ENCODE data around the gene KIF6.

DNA sequence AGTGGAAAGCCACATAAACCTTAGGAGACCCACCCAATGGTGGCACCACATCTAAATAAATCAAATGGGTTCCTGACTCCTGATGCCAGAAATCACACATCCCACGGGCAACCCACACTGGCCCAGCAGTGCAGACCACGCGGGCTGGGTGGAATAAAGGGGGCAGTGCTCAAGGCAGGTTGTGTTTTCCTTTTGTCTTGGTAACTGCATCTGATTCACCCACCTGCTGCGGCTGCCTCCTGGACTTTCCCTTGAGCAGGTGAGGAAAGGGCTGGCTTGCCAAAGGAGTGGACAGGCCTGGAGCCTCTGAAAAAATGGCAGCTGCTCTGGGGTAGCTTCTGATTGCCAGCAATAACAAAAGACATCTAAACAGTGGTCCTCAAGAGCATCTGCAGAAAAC, 283.2 kb downstream of the KIF6 start:
- TF ChIP-seq CTCF (IDR thresholded peaks at IDR 0.05; ENCODE audit: low read length), result no peak
- TF ChIP-seq EZH2 (optimal IDR thresholded peaks at IDR 0.05; ENCODE audit: low read depth, low read length), result no peak
